B cell (primary cell): ENCODE results near the gene PEX11G. TPM values are rescaled to one million over a fixed set of nuclear protein-coding genes. Genes with fewer than 3 reads are reported as not detected.

Experiments used
- ATAC-seq: fragments of 200-7000 bp; cut with Tn5 transposase; one replicate; pipeline ENCODE4 v1.10.0; 2021; ENCODE audit warnings: low read depth, mild to moderate bottlenecking, moderate number of reproducible peaks, moderate library complexity
- CTCF ChIA-PET: fragments of 350-600 bp; sonication (Branson Sonifier 250); formaldehyde crosslinking; loops from one replicate; lab custom pipeline; 2021; ENCODE audit warnings: antibody characterized with exemption, inconsistent platforms; lab: Charles Lee
- POLR2A ChIA-PET: fragments of 350-600 bp; sonication (Branson Sonifier 250); formaldehyde crosslinking; loops from one replicate; lab custom pipeline; 2021; ENCODE audit warnings: antibody characterized with exemption; lab: Charles Lee
- DNase-seq: peaks from one replicate; pipeline ENCODE4 v3.0.0; 2013
- H2AFZ ChIP-seq: 2 replicates; pipeline ENCODE4 v1.6.1; 2012; ENCODE audit warnings: mild to moderate bottlenecking, low read depth, low read length; ENCODE audit not compliant: insufficient read depth, poor library complexity, severe bottlenecking
- H3K27ac ChIP-seq, 2 donors: 1 replicate in 1 of 2; 2 replicates in 1 of 2; pipeline ENCODE4 v1.5.1; 2012 to 2013; ENCODE audit warnings: low read length in 2 of 2, mild to moderate bottlenecking in 2 of 2, moderate library complexity in 1 of 2
- H3K27me3 ChIP-seq, 4 experiments: fragments of 200-600 bp in 1 of 4; sonication (generic) in 1 of 4; replicated peaks in 1 of 4; 1 replicate in 2 of 4; 2 replicates in 2 of 4; pipeline versions ENCODE4 v1.6.1 to v1.7.0; 2013 to 2016; ENCODE audit warnings: low read length in 3 of 4, mild to moderate bottlenecking in 2 of 4, mixed read lengths in 1 of 4, moderate library complexity in 1 of 4; ENCODE audit not compliant: insufficient read depth in 4 of 4, control insufficient read depth in 3 of 4; ENCODE audit errors: control extremely low read depth in 1 of 4
- H3K36me3 ChIP-seq, 2 experiments: replicated peaks in 1 of 2; 1 replicate in 1 of 2; 2 replicates in 1 of 2; pipeline versions ENCODE4 v1.6.1 to v1.7.1; 2013; ENCODE audit warnings: low read length in 1 of 2; ENCODE audit not compliant: insufficient read depth in 2 of 2, control insufficient read depth in 1 of 2; ENCODE audit errors: control extremely low read depth in 1 of 2, extremely low read depth in 1 of 2
- H3K4me1 ChIP-seq, 2 donors: fragments of 200-600 bp in 1 of 2; sonication (generic) in 1 of 2; 1 replicate in 1 of 2; 2 replicates in 1 of 2; pipeline versions ENCODE4 v1.5.1 to v1.6.1; 2013 to 2017; ENCODE audit warnings: low read length in 2 of 2; ENCODE audit not compliant: control insufficient read depth in 2 of 2, insufficient read depth in 2 of 2
- H3K4me2 ChIP-seq: replicated peaks from 2 replicates; pipeline ENCODE3; 2012; ENCODE audit warnings: mild to moderate bottlenecking, low read depth, low read length; ENCODE audit not compliant: poor library complexity, severe bottlenecking
- H3K4me3 ChIP-seq, 5 experiments: fragments of 200-600 bp in 1 of 5; sonication (generic) in 1 of 5; 1 replicate in 3 of 5; 2 replicates in 2 of 5; pipeline versions ENCODE4 v1.5.1 to v1.7.0; 2011 to 2016; ENCODE audit warnings: low read length in 4 of 5, mild to moderate bottlenecking in 4 of 5, low read depth in 2 of 5, control low read depth in 1 of 5, moderate library complexity in 1 of 5; ENCODE audit not compliant: insufficient read depth in 1 of 5; ENCODE audit errors: control extremely low read depth in 1 of 5, extremely low read depth in 1 of 5
- H3K79me2 ChIP-seq: fragments of 200-600 bp; sonication (generic); one replicate; pipeline ENCODE4 v1.6.0; 2016; ENCODE audit warnings: low read length; ENCODE audit not compliant: control insufficient read depth, insufficient read depth
- H3K9ac ChIP-seq: fragments of 200-600 bp; sonication (generic); 2 replicates; pipeline ENCODE4 v1.6.1; 2017; ENCODE audit warnings: mild to moderate bottlenecking, low read length, moderate library complexity
- H3K9me3 ChIP-seq, 3 donors: one replicate each; pipeline versions ENCODE4 v1.6.1 to v1.7.1; 2013; ENCODE audit warnings: low read length in 2 of 3; ENCODE audit not compliant: control insufficient read depth in 2 of 3, insufficient read depth in 1 of 3; ENCODE audit errors: control extremely low read depth in 1 of 3
- H4K20me1 ChIP-seq: 2 replicates; pipeline ENCODE4 v1.6.0; 2012; ENCODE audit warnings: mild to moderate bottlenecking, low read length; ENCODE audit not compliant: insufficient read depth, control insufficient read depth, poor library complexity, severe bottlenecking
- H3K27ac Mint-ChIP-seq: one replicate; pipeline ENCODE4 v1.8.0; 2021; ENCODE audit warnings: mixed read lengths
- H3K27me3 Mint-ChIP-seq: one replicate; pipeline ENCODE4 v1.8.0; 2021; ENCODE audit warnings: mixed read lengths
- H3K4me1 Mint-ChIP-seq: one replicate; pipeline ENCODE4 v1.8.0; 2021; ENCODE audit warnings: mixed read lengths
- H3K4me3 Mint-ChIP-seq: one replicate; pipeline ENCODE4 v1.8.0; 2021; ENCODE audit warnings: mixed read lengths
- H3K9me3 Mint-ChIP-seq: one replicate; pipeline ENCODE4 v1.8.0; 2022; ENCODE audit warnings: mixed read lengths; ENCODE audit not compliant: insufficient read depth
- CTCF ChIP-seq: fragments of 200-600 bp; IDR thresholded peaks from one replicate; pipeline ENCODE4 v1.8.0; 2022; ENCODE audit warnings: antibody characterized with exemption, mild to moderate bottlenecking
- EZH2 ChIP-seq: IDR thresholded peaks from 2 replicates; pipeline ENCODE4 v1.6.1; 2012; ENCODE audit warnings: borderline replicate concordance, low read depth, mild to moderate bottlenecking, moderate library complexity, low read length; ENCODE audit not compliant: insufficient read depth, poor library complexity, severe bottlenecking
- WGBS: methylation state at CpG from one replicate; pipeline ENCODE4 v1.1.5; 2013; ENCODE audit warnings: missing lambda C conversion rate; ENCODE audit not compliant: insufficient coverage; 5-methylcytosine and 5-hydroxymethylcytosine counted together
- intact Hi-C: fragments of 100-400 bp; cut with micrococcal nuclease; formaldehyde crosslinking; loops from one replicate; pipeline ENCODE4 v1.10.0; 2022
- polyA plus RNA-seq: library from polyadenylated mRNA; depleted of rRNA; stranded (reverse); fragments of >200 nt; gene quantifications from 2 replicates; pipeline ENCODE4 v1.2.3, GENCODE V29; 2012
- total RNA-seq, 2 donors: library from RNA; stranded (reverse); fragments of 120-200 nt in 1 of 2; gene quantifications; 1 replicate in 1 of 2; 2 replicates in 1 of 2; pipeline versions ENCODE4 v1.2.3 to v1.2.4, GENCODE V29; 2013 to 2022

PEX11G gene
- total and polyA plus RNA-seq, 2 donors (not counting 1 experiment from before 2014, with no cell fraction given): 0.40 to 0.62 TPM

DNA sequence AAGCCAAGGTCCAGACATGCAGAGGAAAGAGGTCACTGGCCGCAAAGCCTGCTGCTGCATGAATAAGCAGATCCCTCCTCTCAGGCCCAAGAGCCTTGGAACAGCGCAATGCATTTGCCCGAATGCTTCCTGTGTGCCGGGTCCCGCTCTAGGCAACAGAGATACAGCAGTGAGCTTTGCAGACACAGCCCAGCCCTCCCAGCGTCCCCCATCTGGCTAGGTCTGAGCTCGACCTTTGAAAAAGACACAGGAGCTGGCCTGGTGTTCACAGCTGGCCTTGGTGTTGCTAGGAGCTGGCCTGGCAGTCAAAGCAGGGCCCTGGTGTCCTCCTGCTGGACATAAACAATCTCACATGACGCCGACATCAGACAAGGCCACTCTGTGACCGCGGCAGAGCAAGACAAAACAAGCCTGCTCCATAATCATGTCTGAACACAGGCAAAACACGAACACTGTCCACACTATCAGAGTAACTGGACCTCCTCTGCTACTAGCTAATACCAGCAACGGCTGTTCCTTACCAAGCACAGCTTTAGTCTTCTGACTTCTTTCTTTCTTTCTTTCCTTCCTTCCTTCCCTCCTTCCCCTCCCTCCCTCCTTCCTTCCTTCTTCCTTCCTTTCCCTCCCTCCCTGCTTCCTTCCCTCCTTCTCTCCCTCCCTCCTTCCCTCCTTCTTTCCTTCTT, 5.7 kb upstream of the PEX11G start:
- CTCF ChIA-PET: interaction anchor here (0.5 kb wide), 1 partner anchor 747 kb away, joined by 3 read pairs; no protein-coding TSS in a partner anchor

More for the DNA sequence above, 5.7 kb upstream of the PEX11G start:
- Mint-ChIP-seq H3K27ac (no peak overlapping the region), H3K4me3 (no peak overlapping the region), H3K27me3 (peaks cover 20% of the 10 kb centered on the region), H3K4me1 (peaks cover 2% of the 10 kb centered on the region), H3K9me3 (no peaks in the 10 kb centered on the region)
- Histone ChIP-seq H3K4me3 (no peak overlapping the region), H3K27me3 (peaks cover 0 to 15% (median 2%) of the 10 kb centered on the region in 4 experiments), H3K4me2 (no peak overlapping the region), H4K20me1 (no peaks in the 10 kb centered on the region), H3K4me1 (peaks cover under 1 to 2% of the 10 kb centered on the region in 2 donors), H3K27ac (no peak overlapping the region), H3K9ac (no peak overlapping the region), H3K79me2 (peaks cover 2% of the 10 kb centered on the region), H3K9me3 (no peaks in the 10 kb centered on the region), H2AFZ (no peak overlapping the region), H3K36me3 (no peaks in the 10 kb centered on the region)
- POLR2A ChIA-PET: no interaction called here
- no peak for ATAC-seq
- TF ChIP-seq EZH2: no peak
- no peak for TF ChIP-seq CTCF
- intact Hi-C loops: no loop called here
- WGBS: 82% methylated on average over 13 of the region's 13 CpGs
- no peak for DNase-seq
